OCI-LY3 (cell line): ENCODE measurements around the gene E2F1.

Experiments
- H2AFZ ChIP-seq: fragments of 200-600, 300-600 bp; shearing (Covaris generic); 2 replicates; pipeline ENCODE4 v1.6.0; 2014; ENCODE audit warnings: antibody characterized with exemption, low read depth, low read length
- H3K27ac ChIP-seq: fragments of 200-600, 300-600 bp; sonication (generic); 2 replicates; pipeline ENCODE4 v1.5.1; 2014; ENCODE audit warnings: mild to moderate bottlenecking, low read length, moderate library complexity, mixed read lengths
- H3K27me3 ChIP-seq: fragments of 200-600, 300-600 bp; sonication (generic); 2 replicates; pipeline ENCODE4 v1.6.1; 2014; ENCODE audit warnings: low read depth, low read length, mixed read lengths
- H3K36me3 ChIP-seq: fragments of 200-600, 300-600 bp; sonication (generic); replicated peaks from 2 replicates; pipeline ENCODE3; 2014; ENCODE audit warnings: low read depth, low read length, mixed read lengths
- H3K4me1 ChIP-seq: fragments of 300-600, 200-600 bp; sonication (generic); 2 replicates; pipeline ENCODE4 v1.6.1; 2014; ENCODE audit warnings: low read length, mixed read lengths
- H3K4me2 ChIP-seq: fragments of 200-600, 300-600 bp; sonication (generic); 2 replicates; pipeline ENCODE4 v1.6.1; 2014; ENCODE audit warnings: low read length, mixed read lengths
- H3K4me3 ChIP-seq: fragments of 300-600, 200-600 bp; sonication (generic); 2 replicates; pipeline ENCODE4 v1.5.1; 2014; ENCODE audit warnings: antibody characterized with exemption, mild to moderate bottlenecking, low read length, moderate library complexity
- H3K79me2 ChIP-seq: fragments of 300-600, 200-600 bp; shearing (Covaris generic); 2 replicates; pipeline ENCODE4 v1.6.1; 2014; ENCODE audit warnings: mild to moderate bottlenecking, low read length, mixed read lengths
- H3K9ac ChIP-seq: fragments of 300-600, 200-600 bp; shearing (Covaris generic); 2 replicates; pipeline ENCODE4 v1.6.0; 2014; ENCODE audit warnings: mild to moderate bottlenecking, low read length, moderate library complexity
- H3K9me3 ChIP-seq: fragments of 200-600, 300-600 bp; shearing (Covaris generic); 2 replicates; pipeline ENCODE4 v1.6.1; 2014; ENCODE audit warnings: low read length, mixed read lengths; ENCODE audit not compliant: insufficient read depth
- H4K20me1 ChIP-seq: fragments of 200-600, 300-600 bp; sonication (generic); 2 replicates; pipeline ENCODE4 v1.6.1; 2016; ENCODE audit warnings: low read length, mixed read lengths; ENCODE audit not compliant: insufficient read depth
- EZH2phosphoT487 ChIP-seq: fragments of 200-600 bp; shearing (Covaris generic); IDR thresholded peaks from 2 replicates; pipeline ENCODE4 v1.6.1; 2018; ENCODE audit warnings: antibody characterized with exemption, mixed run types, low read depth
- TF ChIP-seq, protein P1 (sequence below): fragments of 200-600, 300-600 bp; sonication (generic); IDR thresholded peaks from 2 replicates; pipeline ENCODE4 v1.5.1; 2014; ENCODE audit warnings: antibody characterized with exemption, low read length, low read depth

Gene E2F1

DNA sequence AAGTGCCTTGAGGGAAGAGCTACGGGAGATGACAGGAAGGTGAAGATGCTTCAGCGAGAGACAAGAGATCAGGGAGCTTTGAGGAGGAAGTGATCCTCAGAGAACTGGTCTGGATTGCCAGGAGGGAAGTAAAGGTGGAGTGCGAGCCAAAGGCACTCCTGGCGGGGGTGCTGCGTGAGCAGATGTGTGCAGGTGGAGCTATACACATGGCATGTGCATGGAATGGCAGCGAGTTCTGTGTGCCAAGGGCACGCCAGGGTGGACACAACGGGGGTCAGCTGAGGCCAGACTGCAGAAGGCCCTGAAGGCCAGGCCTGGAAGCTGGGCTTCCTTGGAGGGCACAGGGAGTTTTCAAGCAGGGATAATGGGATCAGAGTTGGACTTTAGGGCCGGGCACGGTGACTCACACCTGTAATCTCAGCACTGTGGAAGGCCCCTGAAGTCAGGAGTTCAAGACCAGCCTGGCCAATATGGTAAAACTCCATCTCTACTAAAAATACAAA lies 27.7 kb upstream of the E2F1 start:
- no peak overlapping the region for H3K27ac ChIP-seq
- H4K20me1 ChIP-seq = no peaks in the 10 kb centered on the region
- H3K79me2 ChIP-seq = no peaks in the 10 kb centered on the region
- no peak for TF ChIP-seq EZH2phosphoT487
- TF ChIP-seq, protein P1, sequence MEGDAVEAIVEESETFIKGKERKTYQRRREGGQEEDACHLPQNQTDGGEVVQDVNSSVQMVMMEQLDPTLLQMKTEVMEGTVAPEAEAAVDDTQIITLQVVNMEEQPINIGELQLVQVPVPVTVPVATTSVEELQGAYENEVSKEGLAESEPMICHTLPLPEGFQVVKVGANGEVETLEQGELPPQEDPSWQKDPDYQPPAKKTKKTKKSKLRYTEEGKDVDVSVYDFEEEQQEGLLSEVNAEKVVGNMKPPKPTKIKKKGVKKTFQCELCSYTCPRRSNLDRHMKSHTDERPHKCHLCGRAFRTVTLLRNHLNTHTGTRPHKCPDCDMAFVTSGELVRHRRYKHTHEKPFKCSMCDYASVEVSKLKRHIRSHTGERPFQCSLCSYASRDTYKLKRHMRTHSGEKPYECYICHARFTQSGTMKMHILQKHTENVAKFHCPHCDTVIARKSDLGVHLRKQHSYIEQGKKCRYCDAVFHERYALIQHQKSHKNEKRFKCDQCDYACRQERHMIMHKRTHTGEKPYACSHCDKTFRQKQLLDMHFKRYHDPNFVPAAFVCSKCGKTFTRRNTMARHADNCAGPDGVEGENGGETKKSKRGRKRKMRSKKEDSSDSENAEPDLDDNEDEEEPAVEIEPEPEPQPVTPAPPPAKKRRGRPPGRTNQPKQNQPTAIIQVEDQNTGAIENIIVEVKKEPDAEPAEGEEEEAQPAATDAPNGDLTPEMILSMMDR = no peak
- H3K27me3 ChIP-seq = no peaks in the 10 kb centered on the region
- no peak overlapping the region for H3K4me2 ChIP-seq
- H3K4me1 ChIP-seq = no peaks in the 10 kb centered on the region
- no peak overlapping the region for H2AFZ ChIP-seq
- H3K9me3 ChIP-seq = no peaks in the 10 kb centered on the region
- H3K4me3 ChIP-seq = no peak overlapping the region
- no peak overlapping the region for H3K9ac ChIP-seq
- H3K36me3 ChIP-seq = no peaks in the 10 kb centered on the region

DNA sequence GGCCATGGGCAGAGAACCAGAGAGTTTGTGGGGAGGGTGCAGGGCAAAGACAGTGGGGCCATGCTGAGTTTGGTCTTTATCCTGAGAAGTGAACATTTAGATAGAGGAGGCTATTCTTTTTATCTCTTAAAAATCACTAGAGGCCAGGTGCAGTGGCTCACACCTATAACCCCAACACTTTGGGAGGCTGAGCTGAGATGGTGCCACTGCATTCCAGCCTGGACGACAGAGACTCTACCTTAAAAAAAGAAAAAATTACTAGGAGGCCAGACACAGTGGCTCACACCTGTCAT lies 25.2 kb upstream of the E2F1 start:
- no peaks in the 10 kb centered on the region for H3K36me3 ChIP-seq
- no peak overlapping the region for H3K4me2 ChIP-seq
- no peaks in the 10 kb centered on the region for H3K79me2 ChIP-seq
- no peak overlapping the region for H3K27ac ChIP-seq
- H2AFZ ChIP-seq = no peak overlapping the region
- no peaks in the 10 kb centered on the region for H3K4me1 ChIP-seq
- H4K20me1 ChIP-seq = no peaks in the 10 kb centered on the region
- H3K27me3 ChIP-seq = no peaks in the 10 kb centered on the region
- H3K9ac ChIP-seq = no peak overlapping the region
- H3K4me3 ChIP-seq = no peak overlapping the region
- no peaks in the 10 kb centered on the region for H3K9me3 ChIP-seq
- TF ChIP-seq, protein P1 = no peak
- TF ChIP-seq EZH2phosphoT487 = no peak

DNA sequence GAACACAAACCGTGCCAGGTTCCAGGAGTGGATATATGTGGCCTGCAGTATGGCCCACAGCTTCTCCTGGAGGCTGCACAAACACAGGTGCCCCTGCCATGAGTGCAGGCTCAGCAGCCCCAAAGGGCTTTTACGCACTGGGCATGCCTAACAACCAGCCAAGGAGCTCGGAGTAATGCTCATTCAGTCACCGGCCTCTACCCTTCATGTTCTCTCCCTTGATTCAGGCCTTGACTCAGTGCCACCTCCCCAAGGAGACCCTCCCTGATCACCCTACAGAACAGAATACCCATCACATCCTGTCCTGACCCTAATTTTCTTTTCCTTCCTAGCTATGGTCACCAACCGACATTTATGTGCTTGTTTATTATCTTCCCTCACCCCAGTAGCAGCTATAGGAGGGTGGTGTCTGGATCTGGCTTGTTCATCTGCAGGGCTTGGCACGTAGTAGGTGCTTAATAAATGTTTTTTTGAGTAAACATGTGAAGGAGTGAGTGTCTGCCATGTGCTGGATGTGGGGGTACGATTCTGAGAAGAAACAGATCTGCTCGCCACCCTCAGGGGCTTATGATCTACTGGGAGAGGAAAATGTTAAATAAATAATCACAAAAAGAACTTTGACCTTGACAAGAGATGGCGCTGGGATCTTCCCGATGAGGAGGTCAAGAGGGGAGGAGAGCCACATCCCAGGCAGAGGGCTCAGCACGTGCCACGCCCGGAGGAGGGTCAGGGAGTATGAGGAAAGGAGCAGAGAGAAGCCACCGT lies 24.7 kb upstream of the E2F1 start:
- no peak overlapping the region for H2AFZ ChIP-seq

DNA sequence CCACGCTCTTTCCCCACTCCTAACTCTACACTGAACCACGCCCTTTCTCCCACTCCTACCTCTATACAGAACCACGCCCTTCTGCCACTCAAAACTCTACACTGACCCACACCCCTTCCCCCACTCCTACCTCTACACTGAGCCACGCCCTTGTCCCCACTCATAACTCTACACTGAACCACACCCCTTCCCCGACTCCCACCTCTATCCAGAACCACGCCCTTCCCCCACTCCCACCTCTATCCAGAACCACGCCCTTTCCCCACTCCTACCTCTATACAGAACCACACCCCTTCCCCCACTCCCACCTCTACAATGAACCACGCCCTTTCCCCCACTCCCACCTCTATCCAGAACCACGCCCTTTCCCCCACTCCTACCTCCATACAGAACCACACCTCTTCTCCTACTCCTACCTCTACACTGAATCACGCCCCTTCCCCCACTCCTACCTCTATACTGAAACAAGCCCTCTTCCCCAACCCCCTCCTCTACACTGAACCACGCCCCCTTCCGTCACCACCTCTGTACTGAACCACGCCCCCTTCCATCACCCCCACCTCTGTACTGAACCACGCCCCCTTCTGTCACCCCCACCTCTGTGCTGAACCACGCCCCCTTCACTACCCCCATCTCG lies 23.8 kb upstream of the E2F1 start:
- Histone ChIP-seq H3K9me3 (no peaks in the 10 kb centered on the region), H3K4me2 (no peak overlapping the region), H3K79me2 (no peaks in the 10 kb centered on the region), H3K9ac (no peak overlapping the region), H3K4me1 (no peaks in the 10 kb centered on the region), H3K27me3 (no peaks in the 10 kb centered on the region), H3K4me3 (no peak overlapping the region), H3K36me3 (no peaks in the 10 kb centered on the region), H4K20me1 (no peaks in the 10 kb centered on the region), H3K27ac (no peak overlapping the region), H2AFZ (no peak overlapping the region)
- TF ChIP-seq EZH2phosphoT487 = no peak
- TF ChIP-seq, protein P1 = no peak

More for the DNA sequence above, 24.7 kb upstream of the E2F1 start:
- H3K27me3 ChIP-seq = no peaks in the 10 kb centered on the region
- H3K27ac ChIP-seq = no peak overlapping the region
- H3K79me2 ChIP-seq = no peaks in the 10 kb centered on the region
- no peak overlapping the region for H3K4me3 ChIP-seq
- no peak overlapping the region for H3K4me2 ChIP-seq
- TF ChIP-seq, protein P1 = no peak
- TF ChIP-seq EZH2phosphoT487 = no peak
- no peak overlapping the region for H3K9ac ChIP-seq
- H3K36me3 ChIP-seq = no peaks in the 10 kb centered on the region
- no peaks in the 10 kb centered on the region for H4K20me1 ChIP-seq
- no peaks in the 10 kb centered on the region for H3K4me1 ChIP-seq
- H3K9me3 ChIP-seq = no peaks in the 10 kb centered on the region
